Putamen (tissue), 1 donor: ENCODE data around the gene CIRBP.
A peak's percentile ranks its signal among the peaks of the same experiment; 100 is the strongest.

Experiments used
- DNase-seq: peaks from one replicate; pipeline ENCODE4 v3.0.0-alpha.2; 2016; ENCODE audit warnings: low spot score

CIRBP gene

GRCh38 chr19:1230783-1231489, 38.2 kb upstream of the CIRBP start:
- DNase-seq, result no peak

GRCh38 chr19:1231729-1232637, 37.1 kb upstream of the CIRBP start:
- DNase-seq, result no peak

GRCh38 chr19:1232652-1233072, 36.5 kb upstream of the CIRBP start:
- no peak for DNase-seq

DNA sequence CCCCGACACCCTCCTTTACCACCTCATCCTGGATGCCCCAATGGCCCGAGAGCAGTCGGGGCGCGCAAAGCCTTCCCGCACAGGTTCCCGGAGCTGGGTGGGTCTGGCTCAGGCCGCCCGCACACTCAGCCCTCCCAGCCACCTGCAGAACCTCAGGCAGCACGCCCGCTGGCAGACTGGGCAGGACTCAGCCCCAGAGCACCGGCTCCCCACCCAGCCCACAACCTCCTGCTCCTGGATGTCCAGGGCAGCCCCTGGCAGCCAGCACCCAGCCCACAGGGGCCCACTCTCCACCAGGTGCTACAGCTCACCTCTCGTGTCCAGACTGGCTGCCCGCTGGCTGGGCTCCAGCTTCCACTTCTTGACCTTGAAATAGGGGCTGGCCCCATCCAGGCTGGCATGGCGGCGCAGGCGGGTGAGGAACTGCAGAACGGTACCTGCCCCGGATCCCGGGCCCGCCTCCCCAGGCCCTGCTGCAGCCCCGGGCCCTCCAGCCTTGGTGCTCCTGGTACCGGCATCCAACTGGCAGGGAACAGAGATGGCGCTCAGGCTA, 35.9 kb upstream of the CIRBP start:
- no peak for DNase-seq

DNA sequence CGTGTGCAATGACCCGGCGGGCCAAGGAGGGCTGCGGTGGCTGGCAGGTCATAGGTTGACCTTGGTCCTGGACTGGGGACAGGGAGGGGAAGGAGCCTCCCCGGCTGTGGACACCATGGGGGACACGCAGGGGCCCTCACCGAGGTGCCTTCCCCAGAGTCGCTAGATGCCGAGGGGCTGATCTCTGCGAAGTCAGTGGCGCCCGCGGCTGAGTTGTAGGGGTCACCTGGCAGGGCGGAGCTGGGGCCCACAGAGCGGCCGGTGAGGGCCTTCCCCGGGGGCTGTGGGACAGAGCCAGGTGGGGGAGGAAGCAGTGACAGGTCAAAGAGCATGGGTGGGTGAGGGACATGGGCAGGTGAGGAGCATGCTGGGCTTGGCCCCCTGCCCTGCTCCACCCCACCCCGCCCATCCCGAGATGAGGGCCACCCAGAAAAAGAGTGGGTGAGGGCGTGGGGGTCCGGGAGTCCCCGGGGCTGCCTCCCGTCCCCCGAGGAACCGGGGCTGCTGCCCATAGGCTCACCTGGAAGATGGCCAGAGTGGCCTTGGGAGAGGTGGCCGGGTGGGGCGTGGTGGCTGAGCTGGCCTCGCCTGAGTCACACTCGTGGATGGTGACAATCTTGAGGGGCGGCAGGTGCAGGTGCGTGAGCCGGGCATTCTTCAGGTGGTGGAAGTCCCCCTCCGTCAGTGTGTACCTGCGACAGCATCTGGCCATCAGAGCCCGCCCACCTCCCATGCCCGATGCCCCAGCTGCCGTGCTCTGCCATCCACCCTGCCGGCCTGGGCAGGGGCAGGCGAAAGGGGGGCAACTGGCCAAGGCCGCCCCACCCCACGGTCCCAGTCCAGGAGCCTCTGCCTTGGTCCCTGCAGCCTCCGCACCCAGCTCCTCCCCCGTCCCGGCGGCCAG, 34.8 kb upstream of the CIRBP start:
- DNase-seq, result no peak

GRCh38 chr19:1234955-1235380, 34.2 kb upstream of the CIRBP start:
- no peak for DNase-seq

GRCh38 chr19:1235625-1236538, 33.2 kb upstream of the CIRBP start:
- no peak for DNase-seq

- DNase-seq, result no peak
Measured at GRCh38 chr19:1236576-1236975, 32.6 kb upstream of the CIRBP start.

DNA sequence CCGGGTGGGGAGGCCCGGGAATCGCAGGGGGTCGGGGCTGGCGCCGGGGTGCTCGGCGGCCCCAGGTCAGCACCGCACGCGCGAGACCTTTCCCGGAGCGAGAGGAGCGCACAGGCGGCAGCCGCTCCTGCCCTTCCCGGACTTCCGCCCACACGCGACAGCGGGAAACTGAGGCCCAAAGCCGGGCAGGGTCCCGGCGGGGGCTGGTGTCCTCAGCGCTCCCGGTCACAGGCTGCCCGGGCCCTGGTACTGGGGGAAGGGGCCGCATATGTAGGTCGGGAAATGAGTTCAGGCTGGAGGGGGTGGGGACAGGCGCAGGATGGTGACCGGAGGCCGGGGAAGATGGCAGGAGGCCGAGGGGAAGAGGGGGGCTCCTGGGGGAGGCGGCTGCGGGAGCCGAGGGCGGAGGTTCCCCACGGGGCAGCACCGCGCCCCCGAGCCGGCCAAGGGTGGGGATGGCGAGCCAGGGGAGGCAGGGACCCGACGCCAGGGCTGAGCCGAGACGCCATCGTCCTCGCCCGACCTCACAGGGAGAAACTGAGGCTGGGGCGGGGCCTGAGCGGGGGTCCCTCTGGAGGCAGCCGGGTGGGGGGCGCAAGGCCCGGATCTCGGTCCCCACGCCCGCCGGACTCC, 32.0 kb upstream of the CIRBP start:
- no peak for DNase-seq

GRCh38 chr19:1237754-1238368, 31.3 kb upstream of the CIRBP start, which contains the start of gene CBARP:
Gene CBARP (minus strand): TSS chr19:1238005. CDS start chr19:1236100, 1,905 bp downstream.
- DNase-seq, result no peak

DNA sequence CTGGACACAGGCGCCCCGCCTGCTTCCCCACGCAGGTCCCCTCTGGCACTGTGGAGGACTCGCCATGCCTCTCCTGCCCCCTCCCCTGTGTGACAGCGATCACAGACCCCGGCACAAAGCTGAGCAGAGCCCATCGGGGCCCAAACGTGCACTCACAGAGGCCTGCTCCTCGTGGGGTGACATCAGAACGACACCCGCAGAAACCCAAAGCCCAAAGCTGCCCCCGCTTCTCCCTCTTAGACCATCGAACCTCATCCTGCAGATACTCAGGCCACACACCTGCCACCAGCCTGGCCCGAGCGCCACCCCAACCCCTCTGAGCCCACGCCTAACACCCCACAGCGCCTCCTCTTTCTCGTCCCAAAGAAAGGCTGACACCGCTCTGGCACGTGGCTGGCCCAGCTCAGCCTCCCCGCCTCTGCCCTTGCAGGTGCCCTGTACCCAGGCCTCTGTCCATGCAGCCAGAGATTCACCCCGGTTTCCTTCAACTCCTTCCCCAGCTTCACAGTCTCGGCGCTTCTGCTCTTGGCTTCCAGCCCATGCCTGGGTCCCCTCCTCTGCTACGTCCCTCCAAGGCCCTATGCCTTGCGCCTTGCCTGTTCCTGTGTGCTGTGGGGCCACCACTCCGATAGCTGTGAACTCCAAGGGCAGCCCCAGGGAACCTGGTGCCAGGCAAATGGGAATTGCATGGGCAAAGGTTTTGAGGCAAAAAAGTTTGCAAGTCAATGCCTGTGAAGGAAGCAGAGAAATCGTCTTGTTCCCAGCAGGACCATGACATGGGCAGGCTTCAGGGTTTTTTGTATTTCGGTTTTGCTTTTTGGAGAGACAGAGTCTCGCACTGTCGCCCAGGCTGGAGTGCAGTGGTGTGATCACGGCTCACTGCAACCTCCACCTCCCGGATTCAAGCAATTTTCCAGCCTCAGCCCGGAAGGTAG, 30.5 kb upstream of the CIRBP start:
- no peak for DNase-seq

DNA sequence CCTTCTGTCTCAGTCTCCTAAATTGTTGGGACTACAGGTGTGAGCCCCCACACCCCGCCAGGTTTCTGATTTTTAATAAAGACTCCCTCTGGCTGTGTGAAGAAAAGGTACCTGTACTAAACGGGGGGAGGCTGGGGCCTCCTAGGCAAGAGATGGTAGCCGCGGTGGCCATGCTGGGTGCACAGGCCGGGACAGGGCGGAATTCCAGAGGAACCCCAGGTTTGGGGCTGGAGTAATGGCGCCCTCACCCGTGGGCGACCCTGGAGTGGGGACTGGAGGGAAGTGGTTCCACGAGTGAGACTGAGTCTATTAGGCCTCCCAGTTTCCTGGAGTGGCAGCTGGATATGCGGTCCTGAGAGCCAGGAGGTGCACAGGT, 29.7 kb upstream of the CIRBP start:
- DNase-seq, result no peak

DNA sequence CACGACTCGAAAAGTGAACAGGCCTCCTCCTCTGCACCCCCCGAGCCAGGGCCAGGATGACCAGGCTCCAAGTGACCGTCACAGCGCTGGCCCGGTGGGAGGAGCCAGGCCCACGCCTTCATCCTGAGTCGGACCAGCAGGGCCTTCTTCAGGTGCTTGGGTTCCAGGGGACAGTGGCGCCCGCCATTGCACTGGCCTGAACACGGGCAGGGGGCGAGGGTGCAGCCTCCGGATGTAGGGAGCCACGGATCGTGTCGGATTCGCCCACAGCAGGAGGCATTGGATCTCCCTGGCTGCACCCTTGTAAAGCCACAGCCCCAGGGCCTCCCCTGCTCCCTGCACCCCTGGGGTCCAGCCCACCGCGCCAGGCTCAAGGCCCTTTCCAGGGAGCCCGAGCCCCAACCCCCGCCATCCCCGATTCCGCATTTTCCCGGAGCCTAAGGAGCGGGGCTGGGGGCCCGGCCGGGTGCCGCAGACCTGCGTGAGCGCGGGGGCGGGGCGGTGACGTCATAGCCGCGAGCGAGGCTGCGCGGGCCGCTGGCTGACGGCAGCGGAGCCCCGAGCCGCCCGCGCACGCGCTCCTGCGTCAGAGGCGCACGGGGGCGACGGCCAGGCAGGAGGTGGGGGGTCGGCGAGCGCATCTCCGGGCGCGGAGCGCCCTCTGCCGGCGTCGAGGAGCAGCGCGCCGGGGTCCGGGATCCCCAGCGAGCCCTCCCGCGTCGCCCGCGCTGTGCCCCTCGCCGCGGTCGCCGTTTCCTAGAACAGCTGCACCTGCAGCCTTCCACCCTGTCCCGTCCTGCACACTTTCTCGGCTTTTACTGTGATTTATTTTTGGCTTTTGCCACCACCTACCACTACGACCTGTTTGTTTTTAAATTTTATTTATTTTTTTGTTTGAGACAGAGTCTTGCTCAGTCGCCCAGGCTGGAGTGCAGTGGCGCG, 29.1 kb upstream of the CIRBP start:
- DNase-seq, result peak; percentile 93

GRCh38 chr19:1240925-1241324, 28.2 kb upstream of the CIRBP start:
- no peak for DNase-seq

- DNase-seq, result peak; percentile 93
Measured at GRCh38 chr19:1241417-1242095, 27.6 kb upstream of the CIRBP start, which contains the start of gene ATP5F1D. Gene ATP5F1D (plus strand): TSS chr19:1241751. CDS start chr19:1241851, 100 bp downstream.

DNA sequence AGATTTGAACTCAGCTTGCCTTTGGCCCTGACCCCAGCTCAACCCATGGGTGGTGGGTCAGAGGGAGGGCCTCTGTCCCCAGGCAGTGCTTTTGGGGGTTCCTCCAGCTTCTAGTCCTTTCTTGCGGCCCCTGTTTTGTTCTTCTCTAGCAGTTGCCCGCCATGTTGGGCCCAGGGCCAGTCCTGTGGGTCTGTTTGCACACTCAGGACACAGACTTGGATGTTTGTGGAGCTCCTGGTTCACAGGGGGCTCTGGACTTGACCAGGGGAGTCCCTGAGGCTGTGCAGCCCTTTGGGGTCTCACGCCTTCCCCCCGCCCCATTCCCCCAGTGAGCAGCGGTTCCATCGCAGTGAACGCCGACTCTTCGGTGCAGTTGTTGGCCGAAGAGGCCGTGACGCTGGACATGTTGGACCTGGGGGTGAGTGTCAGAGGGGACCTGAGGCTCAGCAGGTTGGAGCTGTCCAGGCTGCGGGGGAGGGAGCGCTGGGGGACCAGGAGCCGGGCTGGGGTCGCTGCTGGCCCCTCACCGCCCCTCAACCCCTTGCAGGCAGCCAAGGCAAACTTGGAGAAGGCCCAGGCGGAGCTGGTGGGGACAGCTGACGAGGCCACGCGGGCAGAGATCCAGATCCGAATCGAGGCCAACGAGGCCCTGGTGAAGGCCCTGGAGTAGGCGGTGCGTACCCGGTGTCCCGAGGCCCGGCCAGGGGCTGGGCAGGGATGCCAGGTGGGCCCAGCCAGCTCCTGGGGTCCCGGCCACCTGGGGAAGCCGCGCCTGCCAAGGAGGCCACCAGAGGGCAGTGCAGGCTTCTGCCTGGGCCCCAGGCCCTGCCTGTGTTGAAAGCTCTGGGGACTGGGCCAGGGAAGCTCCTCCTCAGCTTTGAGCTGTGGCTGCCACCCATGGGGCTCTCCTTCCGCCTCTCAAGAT, 25.1 kb upstream of the CIRBP start:
- DNase-seq, result peak; percentile 85
